ENCODE measurements around the gene WDFY4. TPM values are rescaled to one million over a fixed set of nuclear protein-coding genes. Genes with fewer than 3 reads are reported as not detected.

WDFY4 gene
- total RNA-seq, 1 experiment from 2014 or later = not detected

GRCh38 chr10:48948470-48949037 lies 263.9 kb downstream of the WDFY4 start:
- no peak overlapping the region for H2BK15ac ChIP-seq (ENCODE audit: low read depth, low read length)
- DNase-seq = no peak
- no peak overlapping the region for H3K56ac ChIP-seq (ENCODE audit: insufficient read length, low read depth, low read length)
- no peak overlapping the region for H2BK5ac ChIP-seq (ENCODE audit: insufficient read length, low read length)
- no peak overlapping the region for H2BK12ac ChIP-seq (ENCODE audit: insufficient read length, low read depth, low read length)
- H3K23ac ChIP-seq (ENCODE audit: insufficient read length, low read depth, low read length) = no peak overlapping the region
- peaks cover 2% of the 10 kb centered on the region for H3K27me3 Mint-ChIP-seq (ENCODE audit: low read depth)
- H2AK5ac ChIP-seq (ENCODE audit: insufficient read length, low read length) = no peak overlapping the region
- peaks cover 0 to 4% of the 10 kb centered on the region in 2 experiments; a peak in 2 of 4 replicates for H3K4me1 Mint-ChIP-seq
- H3K4ac ChIP-seq (ENCODE audit: low read depth, low read length) = no peak overlapping the region
- H3T11ph ChIP-seq (ENCODE audit: low read length) = no peak overlapping the region
- H3K9ac ChIP-seq (ENCODE audit: extremely low read depth, insufficient read length, low read length) = no peak overlapping the region
- no peak overlapping the region for H2BK120ac ChIP-seq (ENCODE audit: low read depth, low read length, poor library complexity, severe bottlenecking)
- peaks cover 3% of the 10 kb centered on the region for H4K20me1 ChIP-seq (ENCODE audit: control insufficient read depth, insufficient read depth, insufficient read length)
- no peak overlapping the region for H4K5ac ChIP-seq (ENCODE audit: insufficient read length, low read depth, low read length)
- H3K18ac ChIP-seq (ENCODE audit: insufficient read length, low read depth, low read length) = no peak overlapping the region
- H2AFZ ChIP-seq (ENCODE audit: low read length) = no peak overlapping the region
- peaks cover 3% of the 10 kb centered on the region for H3K23me2 ChIP-seq (ENCODE audit: insufficient read length, low read depth, low read length, poor library complexity, severe bottlenecking)
- no peaks in the 10 kb centered on the region for H3K9me3 Mint-ChIP-seq
- TF ChIP-seq CTCF (conservative IDR thresholded peaks at IDR 0.05) = no peak
- H3K4me2 ChIP-seq (ENCODE audit: insufficient read depth, insufficient read length, low read length) = no peak overlapping the region
- no peaks in the 10 kb centered on the region for H3K79me1 ChIP-seq (ENCODE audit: insufficient read depth, low read depth, low read length, poor library complexity, severe bottlenecking)
- H3K4me3 Mint-ChIP-seq = no peak overlapping the region
- H2BK20ac ChIP-seq (ENCODE audit: low read depth, low read length, poor library complexity, severe bottlenecking) = no peak overlapping the region
- no peaks in the 10 kb centered on the region for H3K9me3 ChIP-seq (ENCODE audit: control insufficient read depth, low read depth, low read length)
- H3K36me3 Mint-ChIP-seq (ENCODE audit: insufficient read depth in 1 of 3, low read depth in 3 of 3) = no peaks in the 10 kb centered on the region
- H3K4me1 ChIP-seq (ENCODE audit: insufficient read depth, low read length) = no peaks in the 10 kb centered on the region
- H3K27ac ChIP-seq (ENCODE audit: insufficient read length, low read depth, low read length) = no peak overlapping the region
- no peaks in the 10 kb centered on the region for H3K27me3 ChIP-seq (ENCODE audit: insufficient read depth, low read length)
- H3K14ac ChIP-seq (ENCODE audit: insufficient read depth, low read length) = no peak overlapping the region
- H3K79me2 ChIP-seq (ENCODE audit: insufficient read depth, low read length) = no peaks in the 10 kb centered on the region
- H4K8ac ChIP-seq (replicated peaks; ENCODE audit: insufficient read length, low read depth, low read length) = no peak overlapping the region
- WGBS (ENCODE audit: extremely low coverage, insufficient read length, low lambda C conversion rate) = no CpG with 5 or more reads among the region's 2 CpGs
- H3K27ac Mint-ChIP-seq = no peak overlapping the region
- H4K91ac ChIP-seq (ENCODE audit: insufficient read length, low read depth, low read length) = no peak overlapping the region

Data from H9 (cell line).